ENCODE results near the gene PICK1. TPM values are rescaled to one million over a fixed set of nuclear protein-coding genes. Genes with fewer than 3 reads are reported as not detected.
A peak's percentile ranks its signal among the peaks of the same experiment; 100 is the strongest.
"Not testable (repeated sequence)": the region's sequence is repeated elsewhere in the genome, so short reads cannot be mapped to it uniquely, and the experiment has no call there.

Gene PICK1
- total RNA-seq, 1 donor from 2014 or later = 74.3 TPM

- Mint-ChIP-seq H3K4me1 (peaks cover 2% of the 10 kb centered on the region), H3K4me3 (no peak overlapping the region), H3K36me3 (peaks cover 2% of the 10 kb centered on the region), H3K9me3 (no peaks in the 10 kb centered on the region), H3K27me3 (ENCODE audit: low read depth) (no peaks in the 10 kb centered on the region), H3K27ac (no peak overlapping the region)
- no peak for DNase-seq (ENCODE audit: low spot score in 2 of 2, unreplicated experiment in 2 of 2)
- TF ChIP-seq, protein P1, sequence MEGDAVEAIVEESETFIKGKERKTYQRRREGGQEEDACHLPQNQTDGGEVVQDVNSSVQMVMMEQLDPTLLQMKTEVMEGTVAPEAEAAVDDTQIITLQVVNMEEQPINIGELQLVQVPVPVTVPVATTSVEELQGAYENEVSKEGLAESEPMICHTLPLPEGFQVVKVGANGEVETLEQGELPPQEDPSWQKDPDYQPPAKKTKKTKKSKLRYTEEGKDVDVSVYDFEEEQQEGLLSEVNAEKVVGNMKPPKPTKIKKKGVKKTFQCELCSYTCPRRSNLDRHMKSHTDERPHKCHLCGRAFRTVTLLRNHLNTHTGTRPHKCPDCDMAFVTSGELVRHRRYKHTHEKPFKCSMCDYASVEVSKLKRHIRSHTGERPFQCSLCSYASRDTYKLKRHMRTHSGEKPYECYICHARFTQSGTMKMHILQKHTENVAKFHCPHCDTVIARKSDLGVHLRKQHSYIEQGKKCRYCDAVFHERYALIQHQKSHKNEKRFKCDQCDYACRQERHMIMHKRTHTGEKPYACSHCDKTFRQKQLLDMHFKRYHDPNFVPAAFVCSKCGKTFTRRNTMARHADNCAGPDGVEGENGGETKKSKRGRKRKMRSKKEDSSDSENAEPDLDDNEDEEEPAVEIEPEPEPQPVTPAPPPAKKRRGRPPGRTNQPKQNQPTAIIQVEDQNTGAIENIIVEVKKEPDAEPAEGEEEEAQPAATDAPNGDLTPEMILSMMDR (IDR thresholded peaks at IDR 0.05; ENCODE audit: unreplicated experiment) = no peak
Observed at GRCh38 chr22:38118182-38118581, 61.0 kb downstream of the PICK1 start.

GRCh38 chr22:38118747-38119146, 61.5 kb downstream of the PICK1 start:
- H3K27ac Mint-ChIP-seq; H3K4me1 Mint-ChIP-seq; H3K27me3 Mint-ChIP-seq (ENCODE audit: low read depth); DNase-seq (ENCODE audit: low spot score in 2 of 2, unreplicated experiment in 2 of 2); H3K9me3 Mint-ChIP-seq; H3K4me3 Mint-ChIP-seq; H3K36me3 Mint-ChIP-seq: not testable (repeated sequence)

GRCh38 chr22:38120359-38121110, 63.3 kb downstream of the PICK1 start:
- Mint-ChIP-seq H3K36me3 (no peaks in the 10 kb centered on the region), H3K4me3 (no peak overlapping the region), H3K27me3 (ENCODE audit: low read depth) (no peaks in the 10 kb centered on the region), H3K4me1 (no peaks in the 10 kb centered on the region), H3K9me3 (no peaks in the 10 kb centered on the region), H3K27ac (no peak overlapping the region)
- TF ChIP-seq, protein P1 (IDR thresholded peaks at IDR 0.05; ENCODE audit: unreplicated experiment) = no peak
- no peak for DNase-seq (ENCODE audit: low spot score in 2 of 2, unreplicated experiment in 2 of 2)

DNA sequence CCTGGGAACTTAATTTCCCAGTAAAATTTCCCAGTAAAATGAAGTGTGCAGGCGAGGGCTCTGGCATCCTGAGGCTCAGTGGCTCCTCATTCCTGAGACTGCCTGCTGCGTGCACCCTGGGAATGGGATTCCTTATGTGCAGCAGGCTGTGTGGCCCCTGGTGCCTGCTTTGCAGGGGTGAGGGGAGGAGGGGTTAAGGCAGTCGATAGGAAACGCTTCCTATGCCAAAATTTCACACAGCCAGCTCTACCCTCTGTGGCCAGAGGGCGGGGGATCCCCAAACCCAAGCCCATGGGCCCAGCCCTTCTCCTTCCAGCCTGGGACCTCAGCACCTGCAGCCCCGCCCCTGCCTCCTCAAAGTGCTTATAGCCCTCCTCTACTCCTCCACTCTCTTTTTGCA, 65.4 kb downstream of the PICK1 start:
- Mint-ChIP-seq H3K4me3 (no peak overlapping the region), H3K27me3 (ENCODE audit: low read depth) (no peaks in the 10 kb centered on the region), H3K27ac (no peak overlapping the region), H3K9me3 (no peaks in the 10 kb centered on the region), H3K4me1 (no peaks in the 10 kb centered on the region), H3K36me3 (no peaks in the 10 kb centered on the region)
- DNase-seq (ENCODE audit: low spot score in 2 of 2, unreplicated experiment in 2 of 2) = no peak
- TF ChIP-seq, protein P1 (IDR thresholded peaks at IDR 0.05; ENCODE audit: unreplicated experiment) = no peak

DNA sequence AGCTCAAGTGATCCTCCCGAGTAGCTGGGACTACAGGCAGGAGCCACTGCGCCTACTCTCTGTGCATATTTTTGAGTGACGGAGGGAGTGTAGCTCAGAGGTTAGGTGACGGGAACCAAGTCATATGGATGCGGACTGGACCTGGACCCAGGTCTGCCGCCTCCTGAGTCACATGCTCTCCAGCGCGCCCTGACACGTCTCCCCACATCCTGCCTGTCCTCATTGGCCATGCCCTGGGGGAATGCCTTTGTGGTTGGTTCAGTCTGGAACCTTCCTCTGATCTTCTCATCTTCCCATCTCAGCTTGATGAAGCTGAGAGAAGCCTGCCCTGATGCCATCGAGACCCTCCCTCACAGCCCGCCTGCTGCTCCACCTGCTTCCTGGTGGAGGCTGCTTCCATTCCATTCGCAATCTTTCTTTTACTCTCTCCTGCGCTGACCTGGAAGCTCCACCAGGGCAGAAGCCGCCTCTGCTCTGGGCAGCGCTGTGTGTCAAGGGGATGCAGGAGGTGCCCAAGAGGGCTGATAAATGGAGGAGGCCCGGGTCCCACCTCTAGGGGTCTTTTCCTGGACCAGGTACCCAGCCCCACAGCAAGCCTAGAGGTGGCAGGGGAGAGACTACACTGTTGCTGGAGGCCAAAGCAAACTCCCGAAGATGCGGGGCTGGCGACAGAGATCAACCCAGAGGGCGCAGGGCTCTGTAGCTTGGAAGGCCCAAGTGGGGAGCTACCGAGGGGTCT, 67.2 kb downstream of the PICK1 start:
- Mint-ChIP-seq H3K4me3 (no peak overlapping the region), H3K27ac (no peak overlapping the region), H3K9me3 (no peaks in the 10 kb centered on the region), H3K27me3 (ENCODE audit: low read depth) (no peaks in the 10 kb centered on the region), H3K4me1 (no peaks in the 10 kb centered on the region), H3K36me3 (no peaks in the 10 kb centered on the region)
- DNase-seq (ENCODE audit: low spot score in 2 of 2, unreplicated experiment in 2 of 2) = no peak
- TF ChIP-seq, protein P1 (IDR thresholded peaks at IDR 0.05; ENCODE audit: unreplicated experiment) = peak; percentile 10

- Mint-ChIP-seq H3K27ac (no peak overlapping the region), H3K27me3 (ENCODE audit: low read depth) (no peaks in the 10 kb centered on the region), H3K4me1 (no peaks in the 10 kb centered on the region), H3K4me3 (no peak overlapping the region), H3K36me3 (no peaks in the 10 kb centered on the region), H3K9me3 (no peaks in the 10 kb centered on the region)
- no peak for DNase-seq (ENCODE audit: low spot score in 2 of 2, unreplicated experiment in 2 of 2)
- TF ChIP-seq, protein P1 (IDR thresholded peaks at IDR 0.05; ENCODE audit: unreplicated experiment) = no peak
Observed at GRCh38 chr22:38125038-38125610, 67.9 kb downstream of the PICK1 start.

Data from mesothelial cell of epicardium (in vitro differentiated cells).